ENCODE measurements around the gene MTA1.

DNA sequence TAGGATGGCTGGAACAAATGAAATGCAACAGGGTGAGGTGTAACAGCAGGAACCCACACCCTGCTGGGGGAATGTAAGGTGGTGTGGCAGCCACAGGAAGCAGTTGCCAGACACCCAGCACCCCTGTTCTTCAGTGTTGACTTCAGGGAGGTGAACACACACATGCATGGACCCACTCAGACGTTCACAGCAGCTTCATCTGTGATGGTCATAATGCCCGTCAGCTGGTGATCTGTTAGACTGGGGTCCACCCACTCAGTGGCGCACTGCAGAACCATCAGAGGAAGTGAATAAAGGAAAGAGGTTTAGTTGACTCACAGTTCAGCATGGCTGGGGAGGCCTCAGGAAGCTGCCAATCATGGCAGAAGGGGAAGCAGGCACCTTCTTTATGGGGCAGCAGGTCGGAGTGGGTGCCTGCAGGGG, 44.0 kb upstream of the MTA1 start:
- TF ChIP-seq, protein P1, sequence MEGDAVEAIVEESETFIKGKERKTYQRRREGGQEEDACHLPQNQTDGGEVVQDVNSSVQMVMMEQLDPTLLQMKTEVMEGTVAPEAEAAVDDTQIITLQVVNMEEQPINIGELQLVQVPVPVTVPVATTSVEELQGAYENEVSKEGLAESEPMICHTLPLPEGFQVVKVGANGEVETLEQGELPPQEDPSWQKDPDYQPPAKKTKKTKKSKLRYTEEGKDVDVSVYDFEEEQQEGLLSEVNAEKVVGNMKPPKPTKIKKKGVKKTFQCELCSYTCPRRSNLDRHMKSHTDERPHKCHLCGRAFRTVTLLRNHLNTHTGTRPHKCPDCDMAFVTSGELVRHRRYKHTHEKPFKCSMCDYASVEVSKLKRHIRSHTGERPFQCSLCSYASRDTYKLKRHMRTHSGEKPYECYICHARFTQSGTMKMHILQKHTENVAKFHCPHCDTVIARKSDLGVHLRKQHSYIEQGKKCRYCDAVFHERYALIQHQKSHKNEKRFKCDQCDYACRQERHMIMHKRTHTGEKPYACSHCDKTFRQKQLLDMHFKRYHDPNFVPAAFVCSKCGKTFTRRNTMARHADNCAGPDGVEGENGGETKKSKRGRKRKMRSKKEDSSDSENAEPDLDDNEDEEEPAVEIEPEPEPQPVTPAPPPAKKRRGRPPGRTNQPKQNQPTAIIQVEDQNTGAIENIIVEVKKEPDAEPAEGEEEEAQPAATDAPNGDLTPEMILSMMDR (IDR thresholded peaks at IDR 0.05), result no peak
- no peak for TF ChIP-seq POLR2A (IDR thresholded peaks at IDR 0.05)

Measured in heart left ventricle (tissue), 13 donors.